HepG2 (cell line): ENCODE data around the gene UBR4. TPM values are rescaled to one million over a fixed set of nuclear protein-coding genes. Genes with fewer than 3 reads are reported as not detected.

Experiments
- ARID3A ChIP-seq: IDR thresholded peaks from 2 replicates; pipeline ENCODE4 v1.6.1; 2012; ENCODE audit warnings: low read depth, low read length, improper control_type of control experiment
- ATM ChIP-seq: fragments of 450-650 bp; IDR thresholded peaks from 2 replicates; pipeline ENCODE4 v1.7.1; 2017; ENCODE audit warnings: mild to moderate bottlenecking, borderline replicate concordance
- HMG20B ChIP-seq: conservative IDR thresholded peaks from 2 replicates; pipeline ENCODE4 v1.6.1; 2016; ENCODE audit warnings: missing genetic modification reagents, missing compliant biosample characterization
- JUN ChIP-seq: sonication (generic); formaldehyde crosslinking; IDR thresholded peaks from 2 replicates; pipeline ENCODE4 v1.4.0; 2020; ENCODE audit warnings: mild to moderate bottlenecking, missing genetic modification reagents
- ZNF318 ChIP-seq: sonication (generic); formaldehyde crosslinking; IDR thresholded peaks from 2 replicates; pipeline ENCODE4 v1.4.0; 2020; ENCODE audit warnings: mild to moderate bottlenecking, missing genetic modification reagents
- ZNF720 ChIP-seq: sonication (generic); formaldehyde crosslinking; IDR thresholded peaks from 2 replicates; pipeline ENCODE4 v1.4.0; 2020; ENCODE audit warnings: missing genetic modification reagents
- polyA plus RNA-seq, 8 experiments: library from polyadenylated mRNA; depleted of rRNA in 3 of 8; stranded (reverse) in 7 of 8; unstranded in 1 of 8; fragments of >200 nt; fragmentation: Illumina TruSeq in 4 of 8; extraction: Trizol in 4 of 8; gene quantifications; 2 replicates each; pipeline versions ENCODE4 v1.2.1 to v1.2.3, GENCODE V29; 2011 to 2016; ENCODE audit warnings: low read depth in 4 of 8, missing spikeins in 1 of 8, mixed read lengths in 1 of 8; ENCODE audit not compliant: insufficient read depth in 1 of 8
- total RNA-seq, 5 experiments: library from RNA; depleted of rRNA; stranded (reverse); fragments of >200 nt; fragmentation: Illumina TruSeq; extraction: Trizol; gene quantifications; 2 replicates each; pipeline ENCODE4 v1.2.3, GENCODE V29; 2016; ENCODE audit warnings: low read depth in 1 of 5

Gene UBR4
- total and polyA plus RNA-seq, 2 of the 13 experiments (the other 11 are each of a cell fraction or from before 2014, with no cell fraction given), result 59.1 to 106 TPM

- TF ChIP-seq ZNF318 (CRISPR knock-in tag), result peak; percentile 14; the same call in 1 of the 2 replicates
- no peak for TF ChIP-seq HMG20B (CRISPR knock-in tag)
- TF ChIP-seq JUN (CRISPR knock-in tag), result no peak
- TF ChIP-seq ZNF720, result no peak
- no peak for TF ChIP-seq ATM
- TF ChIP-seq ARID3A, result no peak
These were observed 41.5 kb upstream of the UBR4 start, which contains the start of the genes EMC1 and MRTO4 (continued) for GRCh38 chr1:19251305-19252196.
